VCaP (cell line): Measurements from ENCODE around the gene BEND3.
"Not testable (repeated sequence)": the region's sequence is repeated elsewhere in the genome, so short reads cannot be mapped to it uniquely, and the experiment has no call there.

Experiments used
- H3K27ac ChIP-seq: fragments of 450-650 bp; 2 replicates; pipeline ENCODE4 v1.5.1; 2017
- TF ChIP-seq, protein P1 (sequence below): fragments of 450-650 bp; conservative IDR thresholded peaks from 2 replicates; pipeline ENCODE4 v1.5.1; 2017; ENCODE audit warnings: mild to moderate bottlenecking, moderate library complexity

Gene BEND3

DNA sequence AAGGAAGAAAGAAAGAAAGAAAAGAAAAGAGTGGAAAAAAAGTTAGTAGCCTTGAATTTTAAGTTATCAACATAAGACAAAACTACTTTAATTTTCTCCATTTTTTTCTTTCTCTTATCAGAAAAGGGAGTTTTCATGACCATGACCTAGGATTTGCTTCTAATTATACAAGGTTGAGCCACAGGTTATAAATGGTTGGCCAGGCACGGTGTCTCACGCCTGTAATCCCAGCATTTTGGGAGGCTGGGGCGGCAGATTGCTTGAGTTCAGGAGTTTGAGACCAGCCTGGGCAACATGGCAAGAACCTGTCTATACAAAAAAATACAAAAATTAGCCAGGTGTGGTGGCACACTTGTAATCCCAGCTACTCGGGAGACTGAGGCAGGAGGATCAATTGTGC lies 95.1 kb downstream of the BEND3 start:
- TF ChIP-seq, protein P1, sequence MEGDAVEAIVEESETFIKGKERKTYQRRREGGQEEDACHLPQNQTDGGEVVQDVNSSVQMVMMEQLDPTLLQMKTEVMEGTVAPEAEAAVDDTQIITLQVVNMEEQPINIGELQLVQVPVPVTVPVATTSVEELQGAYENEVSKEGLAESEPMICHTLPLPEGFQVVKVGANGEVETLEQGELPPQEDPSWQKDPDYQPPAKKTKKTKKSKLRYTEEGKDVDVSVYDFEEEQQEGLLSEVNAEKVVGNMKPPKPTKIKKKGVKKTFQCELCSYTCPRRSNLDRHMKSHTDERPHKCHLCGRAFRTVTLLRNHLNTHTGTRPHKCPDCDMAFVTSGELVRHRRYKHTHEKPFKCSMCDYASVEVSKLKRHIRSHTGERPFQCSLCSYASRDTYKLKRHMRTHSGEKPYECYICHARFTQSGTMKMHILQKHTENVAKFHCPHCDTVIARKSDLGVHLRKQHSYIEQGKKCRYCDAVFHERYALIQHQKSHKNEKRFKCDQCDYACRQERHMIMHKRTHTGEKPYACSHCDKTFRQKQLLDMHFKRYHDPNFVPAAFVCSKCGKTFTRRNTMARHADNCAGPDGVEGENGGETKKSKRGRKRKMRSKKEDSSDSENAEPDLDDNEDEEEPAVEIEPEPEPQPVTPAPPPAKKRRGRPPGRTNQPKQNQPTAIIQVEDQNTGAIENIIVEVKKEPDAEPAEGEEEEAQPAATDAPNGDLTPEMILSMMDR, result no peak
- no peak overlapping the region for H3K27ac ChIP-seq

DNA sequence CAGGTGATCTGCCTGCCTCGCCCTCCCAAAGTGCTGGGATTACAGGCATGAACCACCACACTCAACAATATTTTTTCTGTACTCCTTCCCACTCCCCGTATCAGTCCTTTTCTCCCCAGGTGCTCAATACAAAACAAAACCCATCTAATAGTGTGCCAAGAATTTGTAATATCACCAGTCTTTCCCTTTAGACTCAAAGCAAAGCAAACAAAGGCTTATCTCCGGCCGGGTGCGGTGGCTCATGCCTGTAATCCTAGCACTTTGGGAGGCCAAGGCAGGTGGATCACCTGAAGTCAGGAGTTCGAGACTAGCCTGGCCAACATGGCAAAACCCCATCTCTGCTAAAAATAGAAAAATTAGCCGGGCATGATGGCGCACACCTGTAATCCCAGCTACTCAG lies 95.7 kb downstream of the BEND3 start:
- not testable (repeated sequence) for H3K27ac ChIP-seq

DNA sequence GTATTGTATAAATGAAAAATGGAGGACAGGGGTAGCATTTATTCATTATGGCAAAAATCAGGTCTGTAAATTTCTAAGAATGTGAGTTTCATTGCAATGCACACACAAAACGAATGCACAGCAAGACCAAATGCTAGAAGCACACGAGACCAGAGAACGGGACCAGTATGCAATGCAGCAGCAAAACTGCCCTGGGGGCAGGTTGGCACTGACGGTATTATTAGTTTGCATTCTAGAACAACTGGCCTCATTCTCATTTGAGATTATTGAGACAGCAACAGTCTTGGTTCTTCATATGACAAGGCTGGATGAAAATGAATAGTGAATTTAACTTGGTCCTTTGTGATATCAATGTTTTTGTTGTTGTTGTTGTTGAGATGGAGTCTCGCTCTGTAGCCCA lies 96.3 kb downstream of the BEND3 start:
- TF ChIP-seq, protein P1, result no peak
- no peak overlapping the region for H3K27ac ChIP-seq
